NCI-H774 (cell line): ENCODE results near the gene RIN1.
"Not testable (repeated sequence)": the region's sequence is repeated elsewhere in the genome, so short reads cannot be mapped to it uniquely, and the experiment has no call there.

Source experiments
- DNase-seq: peaks from one replicate; lab custom pipeline; 2025; lab: John Stamatoyannopoulos, UW

Gene RIN1, protein sequence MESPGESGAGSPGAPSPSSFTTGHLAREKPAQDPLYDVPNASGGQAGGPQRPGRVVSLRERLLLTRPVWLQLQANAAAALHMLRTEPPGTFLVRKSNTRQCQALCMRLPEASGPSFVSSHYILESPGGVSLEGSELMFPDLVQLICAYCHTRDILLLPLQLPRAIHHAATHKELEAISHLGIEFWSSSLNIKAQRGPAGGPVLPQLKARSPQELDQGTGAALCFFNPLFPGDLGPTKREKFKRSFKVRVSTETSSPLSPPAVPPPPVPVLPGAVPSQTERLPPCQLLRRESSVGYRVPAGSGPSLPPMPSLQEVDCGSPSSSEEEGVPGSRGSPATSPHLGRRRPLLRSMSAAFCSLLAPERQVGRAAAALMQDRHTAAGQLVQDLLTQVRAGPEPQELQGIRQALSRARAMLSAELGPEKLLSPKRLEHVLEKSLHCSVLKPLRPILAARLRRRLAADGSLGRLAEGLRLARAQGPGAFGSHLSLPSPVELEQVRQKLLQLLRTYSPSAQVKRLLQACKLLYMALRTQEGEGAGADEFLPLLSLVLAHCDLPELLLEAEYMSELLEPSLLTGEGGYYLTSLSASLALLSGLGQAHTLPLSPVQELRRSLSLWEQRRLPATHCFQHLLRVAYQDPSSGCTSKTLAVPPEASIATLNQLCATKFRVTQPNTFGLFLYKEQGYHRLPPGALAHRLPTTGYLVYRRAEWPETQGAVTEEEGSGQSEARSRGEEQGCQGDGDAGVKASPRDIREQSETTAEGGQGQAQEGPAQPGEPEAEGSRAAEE

DNA sequence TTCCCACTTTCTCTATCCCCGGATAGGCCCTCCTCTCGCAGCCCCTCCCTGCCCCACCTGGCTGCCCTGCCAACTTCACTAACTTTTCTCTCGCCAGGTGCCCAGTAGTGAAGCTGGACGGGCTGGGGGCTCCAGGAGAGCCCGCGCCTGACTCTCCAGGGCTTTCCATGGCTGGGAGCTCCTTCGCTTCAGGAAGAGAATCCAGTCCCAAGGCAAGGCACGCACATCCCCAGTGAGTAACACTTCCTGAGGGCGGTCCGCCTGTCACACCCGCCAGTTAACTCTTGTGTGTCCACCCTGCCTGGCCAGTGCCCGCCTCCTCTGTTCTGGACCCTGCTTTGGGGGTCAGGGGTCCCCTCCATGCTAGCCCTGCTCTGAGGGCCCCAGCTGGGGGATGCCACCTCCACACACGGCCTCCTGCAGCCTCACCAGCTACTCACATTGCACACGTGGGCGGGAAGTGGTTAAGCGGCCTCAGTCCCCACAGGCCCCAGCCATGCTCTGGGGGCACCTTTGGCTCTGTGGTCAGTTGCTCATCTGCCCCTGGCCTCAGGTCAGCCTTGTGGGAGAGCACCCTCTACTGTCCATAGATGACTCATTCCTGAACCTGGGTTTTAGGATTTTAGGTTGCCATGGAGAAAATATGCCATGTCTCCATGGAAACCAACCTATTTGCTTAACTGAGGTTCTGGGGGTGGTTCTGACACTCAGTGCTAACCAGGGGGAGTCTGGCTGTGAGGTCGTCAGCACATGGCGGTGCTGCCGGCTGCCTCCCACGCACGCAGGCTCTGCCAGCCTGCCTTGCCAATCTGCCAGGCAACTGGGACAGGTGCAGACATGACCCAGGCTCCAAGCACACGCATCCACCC is at the start of gene RIN1:
Gene RIN1 (minus strand): TSS at position 201 of the 869 bp plus-strand sequence. CDS start 32 bp downstream, at position 169.
- DNase-seq: peak; percentile 19

DNA sequence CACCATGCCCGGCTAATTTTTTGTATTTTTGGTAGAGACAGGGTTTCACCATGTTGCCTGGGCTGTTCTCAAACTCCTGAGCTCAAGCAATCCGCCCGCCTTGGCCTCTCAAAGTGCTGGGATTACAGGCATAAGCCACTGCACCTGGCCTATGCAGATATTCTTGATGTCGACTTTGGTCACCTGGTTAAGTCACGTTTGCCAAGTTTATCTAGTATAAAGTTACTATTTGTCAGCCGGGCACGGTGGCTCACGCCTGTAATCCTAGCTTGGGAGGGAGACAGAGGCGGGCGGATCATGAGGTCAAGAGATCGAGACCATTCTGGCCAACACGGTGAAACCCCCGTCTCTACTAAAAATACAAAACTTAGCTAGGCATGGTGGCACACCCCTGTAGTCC is 48.1 kb upstream of the RIN1 start:
- peak; percentile 84 for DNase-seq

DNA sequence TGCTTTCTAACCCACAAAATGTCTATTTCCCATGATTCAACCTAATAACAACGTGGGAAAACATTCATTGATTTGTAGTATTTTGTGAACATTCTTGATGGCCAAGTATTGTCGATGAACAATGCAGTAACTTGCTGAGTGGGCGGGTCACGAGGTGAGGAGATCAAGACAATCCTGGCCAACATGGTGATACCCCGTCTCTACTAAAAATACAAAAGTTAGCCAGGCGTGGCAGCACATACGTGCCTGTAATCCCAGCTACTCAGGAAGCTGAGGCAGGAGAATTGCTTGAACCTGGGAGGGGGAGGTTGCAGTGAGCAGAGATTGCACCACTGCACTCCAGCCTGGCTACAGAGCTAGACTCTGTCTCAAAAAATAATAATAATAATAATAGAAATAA is 44.0 kb upstream of the RIN1 start:
- not testable (repeated sequence) for DNase-seq

DNA sequence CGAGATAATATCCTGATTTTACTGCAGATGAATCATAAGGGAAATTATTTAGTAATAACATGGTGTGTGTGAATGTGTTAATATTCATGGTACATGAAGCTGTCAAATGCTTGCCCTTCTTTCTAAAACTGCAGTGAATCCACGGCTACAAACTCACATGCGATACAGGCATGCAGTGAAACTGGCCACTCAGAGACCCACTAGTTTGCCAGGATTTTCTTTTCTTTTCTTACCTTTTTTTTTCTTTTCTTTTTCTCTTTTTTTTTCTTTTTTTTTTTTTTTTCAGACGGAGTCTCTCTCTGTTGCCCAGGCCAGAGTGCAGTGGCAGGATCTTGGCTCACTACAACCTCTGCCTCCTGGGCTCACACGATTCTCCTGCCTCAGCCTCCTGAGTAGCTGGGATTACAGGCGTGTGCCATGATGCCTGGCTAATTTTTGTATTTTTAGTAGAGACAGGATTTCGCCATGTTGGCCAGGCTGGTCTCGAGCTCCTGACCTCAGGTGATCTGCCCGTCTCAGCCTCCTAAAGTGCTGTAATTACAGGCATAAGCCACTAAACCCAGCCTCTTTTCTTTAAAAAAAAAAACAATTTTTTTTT is 37.6 kb upstream of the RIN1 start:
- DNase-seq: not testable (repeated sequence)

DNA sequence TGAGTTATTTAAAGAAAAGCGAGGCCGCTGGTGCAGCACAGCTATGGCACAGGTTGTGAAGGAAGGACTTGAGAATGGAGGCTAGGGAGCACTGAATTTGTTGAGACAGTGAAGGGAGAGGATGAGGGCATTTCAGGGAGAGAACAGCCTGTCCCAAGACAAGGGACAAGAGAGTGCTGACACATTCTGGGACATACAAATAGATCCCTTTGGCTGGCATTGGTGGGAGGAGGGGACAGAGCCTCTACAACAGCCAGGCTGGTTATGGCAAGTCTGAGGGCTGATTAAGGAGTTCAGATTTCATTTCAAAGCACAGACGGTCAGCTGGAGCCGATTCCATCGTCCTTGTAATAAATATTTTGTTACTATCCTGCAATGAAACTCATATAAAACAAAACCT is 37.0 kb upstream of the RIN1 start:
- DNase-seq: no peak

DNA sequence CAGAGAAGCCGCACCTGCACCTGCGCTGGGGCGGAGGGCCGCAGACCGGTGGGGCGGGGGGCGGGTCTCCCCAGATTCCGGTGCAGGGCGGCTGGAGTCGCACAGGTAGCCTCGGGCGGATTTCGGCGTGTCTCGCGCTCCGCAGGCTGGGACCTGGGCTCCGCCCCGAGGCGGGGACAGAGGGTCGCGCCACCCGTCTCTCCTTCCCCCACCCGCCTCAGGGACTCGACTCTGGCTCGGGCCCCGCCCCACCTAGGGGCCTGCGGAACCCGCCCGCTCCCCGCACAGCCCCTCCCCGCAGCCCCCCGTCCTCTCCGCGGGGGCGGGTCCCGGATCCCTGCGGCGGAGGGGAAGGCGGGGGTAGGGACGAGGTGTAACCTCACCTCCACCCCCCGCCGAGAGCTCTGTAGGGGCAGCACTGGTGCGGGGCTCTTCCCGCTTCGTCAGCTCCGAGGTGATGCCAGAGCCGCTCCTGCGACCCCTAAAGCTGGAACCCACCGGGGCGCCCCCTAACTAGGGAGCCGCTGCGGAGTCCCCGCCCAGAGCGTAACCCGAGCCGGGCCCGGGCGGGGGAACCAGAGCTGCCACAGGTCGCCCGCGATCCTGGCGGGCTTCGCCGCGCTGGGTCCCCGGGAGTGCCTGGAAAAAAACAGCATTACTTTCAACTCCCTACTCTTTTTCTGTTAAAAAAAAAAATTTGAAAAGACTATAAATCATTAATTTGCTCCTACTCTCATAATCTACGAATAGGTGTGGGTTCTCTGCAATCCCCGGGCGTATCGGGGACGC is 35.6 kb upstream of the RIN1 start, which contains the start of gene SLC29A2:
Gene SLC29A2 (minus strand): TSS at position 134 of the 789 bp plus-strand sequence. CDS start 169 bp downstream, outside the sequence.
- peak; percentile 95 for DNase-seq

DNA sequence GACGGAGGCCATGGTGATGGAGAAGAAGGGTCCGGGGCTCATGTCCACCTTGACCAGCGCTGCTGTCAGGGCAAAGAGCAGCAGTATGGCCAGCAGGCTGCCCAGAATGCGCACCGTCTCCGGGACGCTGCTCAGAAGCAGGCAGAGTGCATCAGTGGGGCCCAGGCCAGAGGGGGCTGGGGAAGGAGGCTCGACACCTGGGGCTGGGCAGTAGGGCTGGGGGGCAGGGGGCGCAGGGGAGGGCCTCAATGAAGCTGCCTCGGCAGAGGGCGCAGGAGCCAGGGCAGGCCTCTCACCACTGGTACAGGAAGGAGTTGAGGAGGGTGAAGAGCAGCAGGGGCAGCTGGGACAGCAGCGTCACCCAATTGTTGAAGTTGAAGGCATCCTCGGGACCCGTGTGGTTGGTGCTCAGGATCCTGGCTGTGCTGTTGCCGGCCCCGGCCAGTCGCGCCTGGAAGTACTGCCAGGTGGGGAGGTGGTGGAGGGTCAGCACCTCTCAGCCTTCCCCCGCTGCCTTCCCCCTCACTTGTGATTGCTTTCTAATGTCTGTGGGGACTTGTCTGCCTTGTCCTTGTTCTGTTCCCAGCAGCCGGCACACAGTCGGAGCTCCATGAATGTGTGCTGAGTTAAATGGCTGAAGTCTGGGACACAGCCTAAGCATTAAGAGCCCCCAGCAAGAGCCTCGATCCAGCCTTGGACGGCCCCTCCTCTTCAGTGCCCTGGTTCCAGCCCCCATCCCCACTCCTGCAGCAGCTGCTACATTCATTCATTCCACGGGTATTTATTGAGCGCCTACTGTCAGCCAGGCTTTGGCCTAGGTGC is 33.0 kb upstream of the RIN1 start:
- DNase-seq: no peak

DNA sequence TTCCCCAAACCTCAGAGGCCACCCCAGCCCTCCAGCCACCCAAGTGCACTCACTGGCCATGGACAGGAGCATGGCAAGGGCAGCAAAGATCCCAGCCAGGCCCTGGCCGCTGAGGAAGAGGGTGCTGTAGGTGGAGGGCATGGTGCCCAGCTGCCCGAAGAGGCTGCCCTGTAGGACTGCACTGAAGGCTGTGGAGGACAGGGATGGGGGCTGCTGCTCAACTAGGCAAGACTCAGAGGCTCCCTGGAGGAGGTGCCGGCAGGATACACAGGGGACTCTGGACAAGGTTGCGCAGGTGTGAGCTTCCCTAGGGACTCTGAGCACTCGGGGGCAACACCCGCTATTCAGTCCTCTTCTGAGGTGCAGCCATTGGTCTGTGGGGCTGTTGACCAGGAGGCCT is 32.2 kb upstream of the RIN1 start:
- DNase-seq: no peak

DNA sequence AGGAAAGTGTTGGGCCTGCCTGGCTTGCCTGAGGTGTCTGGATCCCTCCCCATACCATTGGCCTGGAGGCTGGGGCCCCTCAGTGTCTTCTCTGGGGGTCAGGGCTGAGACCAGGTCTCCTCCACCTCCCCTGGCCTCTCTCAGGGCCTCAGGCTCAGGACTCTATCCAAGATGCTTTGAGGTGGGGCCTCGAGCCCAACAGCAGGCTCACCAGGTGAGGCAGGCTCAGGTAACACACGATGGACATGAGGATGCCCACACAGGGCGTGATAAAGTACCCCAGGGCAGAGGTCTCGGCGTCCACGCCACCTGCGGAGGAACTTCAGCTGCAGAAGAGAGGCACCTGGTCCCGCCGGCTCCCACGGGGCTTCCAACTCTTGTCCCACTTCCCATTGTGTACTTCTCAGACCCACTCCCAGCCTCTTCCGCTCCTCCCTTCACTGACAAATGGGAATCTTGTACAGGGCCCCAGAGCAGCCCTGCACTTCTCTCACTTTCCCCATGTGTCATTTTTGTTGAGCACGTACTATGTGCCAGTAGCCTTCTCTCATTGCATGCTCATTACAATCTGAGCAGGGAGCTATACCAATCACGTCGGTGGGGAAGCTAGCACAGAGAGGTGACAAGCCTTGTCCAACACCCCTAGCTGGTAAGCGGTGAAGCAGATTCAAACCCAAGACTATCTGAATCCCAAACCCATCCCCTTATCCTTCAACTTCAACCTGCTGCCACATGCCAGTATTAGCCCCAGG is 31.5 kb upstream of the RIN1 start:
- DNase-seq: no peak

DNA sequence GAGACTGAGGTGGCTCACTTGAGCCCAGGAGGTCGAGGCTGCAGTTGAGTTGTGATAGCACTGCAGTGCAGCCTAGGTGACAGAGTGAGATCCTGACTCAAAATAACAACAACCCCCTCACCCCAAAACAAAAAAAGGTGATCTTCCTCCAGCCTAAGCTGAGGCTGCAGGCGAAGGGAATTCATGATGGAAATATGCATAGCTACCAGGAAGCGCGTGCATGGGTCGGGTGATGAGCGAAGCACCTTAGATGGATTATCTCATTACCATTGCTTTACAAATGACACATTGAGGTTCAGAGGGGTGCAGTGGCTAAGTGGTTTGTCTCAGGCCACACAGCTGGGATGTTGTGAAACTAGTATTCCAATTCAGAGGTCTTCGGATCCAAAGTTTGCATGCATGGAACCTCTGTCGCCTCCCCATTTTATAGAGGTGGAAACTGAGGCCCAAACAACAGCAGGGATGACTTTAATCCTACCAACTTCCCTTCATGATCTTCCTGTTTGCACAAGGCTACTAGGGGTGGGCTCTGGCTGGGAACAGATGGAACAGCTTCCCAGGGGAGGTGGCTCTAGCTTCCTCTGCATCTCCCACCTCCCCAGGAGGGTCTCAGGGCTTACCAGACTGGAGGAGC is 30.7 kb upstream of the RIN1 start:
- no peak for DNase-seq

DNA sequence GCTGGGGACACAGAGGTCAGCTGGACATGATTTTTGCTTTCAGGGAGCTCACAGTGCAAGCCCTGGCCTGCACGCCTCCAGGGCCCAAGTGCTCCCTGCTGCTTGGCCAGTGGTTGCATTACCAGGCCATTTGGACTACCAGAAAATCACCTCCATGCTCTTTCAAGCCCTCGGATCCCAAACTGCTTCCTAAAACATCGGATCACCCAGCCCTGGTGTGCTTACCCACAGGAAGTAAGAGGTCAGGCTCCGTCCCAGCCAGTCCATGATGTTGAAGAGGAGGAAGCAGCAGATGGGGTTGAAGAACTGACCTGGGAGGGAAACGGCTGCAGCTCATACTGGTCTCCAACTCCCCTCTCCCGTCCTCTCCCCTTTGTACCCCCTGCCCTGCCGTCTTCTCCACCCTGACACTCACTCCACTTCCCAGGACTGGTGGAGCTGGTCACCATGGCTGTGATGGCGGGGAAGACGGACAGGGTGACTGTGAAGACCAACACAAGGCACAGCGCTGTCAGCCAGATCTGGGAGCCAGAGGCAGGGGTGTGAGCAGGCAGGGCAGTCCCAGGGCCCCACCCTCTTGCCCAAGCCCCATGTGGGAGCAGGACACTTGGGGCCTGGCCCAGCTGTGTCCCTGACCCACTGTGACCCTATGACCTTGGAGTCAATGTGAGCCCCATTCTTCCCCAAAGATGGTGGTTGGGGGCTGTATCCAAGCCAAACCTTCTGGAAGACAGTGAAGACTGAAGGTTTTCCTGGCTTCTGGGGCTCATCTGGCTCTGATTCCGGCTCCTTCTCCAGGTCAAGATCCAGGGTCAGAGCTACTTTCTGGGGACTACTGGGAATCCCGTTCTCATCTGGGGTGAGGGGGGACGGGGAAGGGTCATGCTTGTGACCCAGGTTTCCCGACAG is 29.7 kb upstream of the RIN1 start:
- DNase-seq: no peak

DNA sequence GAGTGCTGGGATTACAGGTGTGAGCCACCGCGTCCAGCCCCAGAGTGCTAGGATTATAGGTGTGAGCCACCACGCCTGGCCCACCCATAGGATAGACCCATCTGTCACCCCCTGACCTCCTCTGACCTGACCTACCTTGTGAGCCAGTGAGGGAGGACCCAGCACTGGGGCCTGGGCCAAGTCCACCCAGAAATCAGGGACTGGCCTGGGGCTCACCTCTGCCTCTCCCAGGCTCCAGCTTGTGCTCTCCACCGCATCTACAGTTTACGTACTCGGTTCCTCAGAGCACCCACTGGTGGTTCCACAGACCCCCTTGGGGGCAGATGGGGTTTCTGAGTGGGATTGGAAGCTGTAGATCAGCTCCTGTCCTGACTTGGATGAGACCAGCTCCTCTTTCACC is 28.9 kb upstream of the RIN1 start:
- no peak for DNase-seq

DNA sequence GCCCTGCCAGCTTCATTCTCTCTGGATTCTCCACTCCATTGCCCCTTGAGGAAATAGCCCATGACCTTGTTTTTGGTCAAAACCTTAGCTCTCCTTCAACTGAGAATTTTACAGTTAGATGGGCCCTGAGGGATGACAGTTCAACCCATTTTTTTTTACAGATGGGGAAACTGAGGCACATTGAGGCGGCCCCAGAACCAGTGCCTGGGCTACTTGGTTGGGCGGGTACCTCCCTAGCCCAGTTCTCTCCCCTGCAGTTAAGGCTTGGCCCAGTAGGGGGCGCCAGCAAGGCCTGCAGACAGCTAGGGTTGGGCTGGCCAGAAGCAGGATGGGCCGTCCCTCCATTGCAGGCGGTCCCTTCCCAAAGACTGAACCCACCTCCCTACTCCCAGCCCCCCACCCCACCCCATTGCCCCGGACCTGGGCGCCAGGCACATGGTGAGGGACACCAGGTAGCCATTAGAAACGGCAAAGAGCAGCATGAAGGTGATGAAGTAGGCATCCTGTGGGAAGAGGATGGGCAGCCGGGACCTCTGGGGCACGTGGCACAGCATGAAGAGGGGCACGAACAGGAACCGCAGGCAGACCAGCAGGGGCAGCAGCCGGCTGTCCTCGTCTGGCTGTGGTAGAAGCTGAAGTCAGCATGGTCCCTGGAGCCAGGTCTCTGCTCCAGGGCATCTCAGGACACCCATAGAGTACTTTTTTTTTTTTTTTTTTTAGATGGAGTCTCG is 27.7 kb upstream of the RIN1 start:
- DNase-seq: peak; percentile 19

DNA sequence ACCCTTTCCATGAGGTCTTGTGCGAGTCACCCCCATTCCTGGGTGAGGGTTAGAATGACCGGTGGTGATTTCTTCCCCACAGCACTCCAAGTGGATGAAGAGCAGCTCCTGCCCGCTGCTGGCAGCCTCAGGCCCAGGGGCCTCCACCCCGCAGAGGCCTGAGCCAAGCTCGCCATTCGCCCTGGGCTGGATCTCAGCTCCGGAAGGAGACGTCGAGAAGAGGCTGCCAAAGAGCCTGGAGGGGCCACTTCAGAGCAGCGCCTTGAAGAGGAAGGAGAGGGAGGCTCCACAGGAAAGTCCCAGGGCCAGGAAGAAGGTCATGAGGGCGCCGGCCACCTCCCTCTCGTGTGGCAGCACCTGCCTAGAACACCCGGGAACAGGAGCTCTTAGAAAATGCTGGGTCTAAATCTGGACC is 27.0 kb upstream of the RIN1 start:
- DNase-seq: no peak

DNA sequence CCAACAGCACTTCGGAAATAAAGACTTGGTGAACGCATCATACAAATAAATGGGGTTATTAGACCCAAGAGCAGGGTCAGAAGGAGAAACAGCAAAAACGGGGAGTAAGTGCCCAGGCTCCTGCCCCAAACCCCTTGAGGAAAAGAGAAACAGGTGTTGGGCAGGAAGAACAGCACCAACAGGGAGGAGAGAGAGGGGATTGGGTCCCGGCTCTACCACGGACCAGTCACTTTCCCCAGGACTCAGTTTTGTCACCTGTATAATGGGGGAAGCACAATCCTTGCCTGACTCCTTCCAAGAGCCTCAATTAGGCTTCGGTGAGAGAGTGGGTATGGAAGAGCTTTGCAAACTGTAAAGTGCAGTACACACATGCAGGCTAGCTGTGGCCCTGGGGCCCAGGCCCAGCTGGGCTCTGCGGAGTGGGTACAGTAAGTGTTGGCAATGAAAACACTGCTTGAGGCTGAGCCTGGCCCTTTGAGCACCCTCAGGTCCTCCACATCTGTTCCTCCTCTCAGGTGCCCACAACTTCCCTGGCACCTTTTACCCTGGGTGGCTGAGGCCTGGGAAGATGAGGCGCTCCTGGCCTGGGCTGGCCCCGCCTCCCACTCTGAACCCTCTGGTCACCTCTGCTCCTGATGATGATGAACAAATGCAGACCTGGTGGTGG is 26.4 kb upstream of the RIN1 start:
- DNase-seq: no peak

DNA sequence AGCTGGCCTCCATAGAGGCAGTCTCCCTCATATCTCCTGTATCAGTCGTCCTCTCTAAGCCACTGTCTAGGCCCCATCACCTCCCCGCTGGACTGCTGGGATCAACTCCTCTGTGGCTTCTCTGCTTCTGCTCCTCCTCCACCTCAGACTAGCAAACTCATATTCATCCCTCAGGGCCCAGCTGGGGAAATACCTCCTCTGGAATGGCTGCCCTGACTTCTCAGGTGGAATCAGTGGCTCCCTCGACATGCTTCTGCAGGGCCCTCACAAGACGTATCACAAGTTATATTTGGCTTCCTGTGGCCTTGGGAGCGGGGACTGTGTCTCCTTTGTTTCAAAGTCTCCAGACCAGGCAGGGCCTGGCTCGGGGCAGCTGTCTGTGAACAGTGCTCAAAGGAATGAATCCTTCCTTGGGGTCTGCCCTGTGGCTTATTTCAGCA is 25.3 kb upstream of the RIN1 start:
- DNase-seq: no peak
